ENCODE data around the gene ABHD14A.

DNA sequence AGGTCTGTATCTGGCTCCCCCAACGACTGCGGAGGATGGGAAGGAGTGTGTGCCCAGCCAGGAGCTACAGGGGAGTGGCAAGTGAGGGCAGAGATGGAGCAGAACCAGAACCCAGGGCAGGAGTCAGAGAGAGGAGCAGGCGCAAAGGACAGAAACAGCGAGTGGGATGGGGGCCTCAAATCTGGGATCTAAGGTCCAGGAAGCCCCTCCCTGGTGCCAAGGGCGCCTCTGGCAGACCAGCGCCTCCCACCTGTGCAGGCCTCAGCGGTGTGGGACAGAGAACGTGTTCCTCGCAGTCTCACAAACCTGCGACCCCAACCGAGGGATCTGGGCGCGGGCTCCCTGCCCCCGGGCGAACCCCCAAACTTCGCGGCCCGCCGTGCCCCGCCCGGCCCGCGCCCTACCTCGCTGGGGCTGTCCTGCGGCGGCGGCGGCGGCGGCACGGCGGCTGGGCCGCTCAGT lies 7.9 kb upstream of the ABHD14A start:
- TF ChIP-seq, protein P1, sequence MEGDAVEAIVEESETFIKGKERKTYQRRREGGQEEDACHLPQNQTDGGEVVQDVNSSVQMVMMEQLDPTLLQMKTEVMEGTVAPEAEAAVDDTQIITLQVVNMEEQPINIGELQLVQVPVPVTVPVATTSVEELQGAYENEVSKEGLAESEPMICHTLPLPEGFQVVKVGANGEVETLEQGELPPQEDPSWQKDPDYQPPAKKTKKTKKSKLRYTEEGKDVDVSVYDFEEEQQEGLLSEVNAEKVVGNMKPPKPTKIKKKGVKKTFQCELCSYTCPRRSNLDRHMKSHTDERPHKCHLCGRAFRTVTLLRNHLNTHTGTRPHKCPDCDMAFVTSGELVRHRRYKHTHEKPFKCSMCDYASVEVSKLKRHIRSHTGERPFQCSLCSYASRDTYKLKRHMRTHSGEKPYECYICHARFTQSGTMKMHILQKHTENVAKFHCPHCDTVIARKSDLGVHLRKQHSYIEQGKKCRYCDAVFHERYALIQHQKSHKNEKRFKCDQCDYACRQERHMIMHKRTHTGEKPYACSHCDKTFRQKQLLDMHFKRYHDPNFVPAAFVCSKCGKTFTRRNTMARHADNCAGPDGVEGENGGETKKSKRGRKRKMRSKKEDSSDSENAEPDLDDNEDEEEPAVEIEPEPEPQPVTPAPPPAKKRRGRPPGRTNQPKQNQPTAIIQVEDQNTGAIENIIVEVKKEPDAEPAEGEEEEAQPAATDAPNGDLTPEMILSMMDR (conservative IDR thresholded peaks at IDR 0.05 in 1 of 2, IDR thresholded peaks at IDR 0.05 in 1 of 2; ENCODE audit: low read depth in 1 of 2, low read length in 2 of 2), result no peak
- no peak for TF ChIP-seq EZH2 (IDR thresholded peaks at IDR 0.05; ENCODE audit: low read length, missing control alignments)

Data from fibroblast of lung (primary cell).